Endodermal cell (in vitro differentiated cells): ENCODE data around the gene ARL4A. TPM values are rescaled to one million over a fixed set of nuclear protein-coding genes. Genes with fewer than 3 reads are reported as not detected.

Experiments used
- DNase-seq: peaks from one replicate; pipeline ENCODE4 v3.0.0-alpha.2; 2017
- H3K27ac ChIP-seq: 2 replicates; pipeline ENCODE4 v1.5.1; 2013; ENCODE audit warnings: mild to moderate bottlenecking, low read depth, low read length, moderate library complexity
- H3K27me3 ChIP-seq: 2 replicates; pipeline ENCODE4 v1.6.1; 2013; ENCODE audit warnings: mild to moderate bottlenecking, low read length, moderate library complexity; ENCODE audit not compliant: insufficient read depth, control insufficient read depth, poor library complexity, severe bottlenecking
- H3K36me3 ChIP-seq: 2 replicates; pipeline ENCODE4 v1.7.0; 2013; ENCODE audit warnings: mild to moderate bottlenecking, low read length, moderate library complexity; ENCODE audit not compliant: control insufficient read depth, insufficient read depth
- H3K4me1 ChIP-seq: one replicate; pipeline ENCODE4 v1.7.0; 2013; ENCODE audit warnings: low read length; ENCODE audit not compliant: control insufficient read depth, insufficient read depth
- H3K4me3 ChIP-seq: 2 replicates; pipeline ENCODE4 v1.5.1; 2013; ENCODE audit warnings: mild to moderate bottlenecking, low read length, moderate library complexity
- H3K9ac ChIP-seq: 2 replicates; pipeline ENCODE4 v1.6.1; 2013; ENCODE audit warnings: mild to moderate bottlenecking, low read length, moderate library complexity; ENCODE audit not compliant: poor library complexity, severe bottlenecking; ENCODE audit errors: extremely low read depth
- H3K9me3 ChIP-seq: 2 replicates; pipeline ENCODE4 v1.6.1; 2013; ENCODE audit warnings: mild to moderate bottlenecking, low read length, moderate library complexity; ENCODE audit not compliant: control insufficient read depth
- H3K27ac Mint-ChIP-seq: 2 replicates; pipeline ENCODE4 v1.8.0; 2020; ENCODE audit warnings: mixed read lengths
- H3K27me3 Mint-ChIP-seq: 2 replicates; pipeline ENCODE4 v1.8.0; 2021; ENCODE audit warnings: mild to moderate bottlenecking, mixed read lengths; ENCODE audit not compliant: insufficient read depth
- H3K36me3 Mint-ChIP-seq: 2 replicates; pipeline ENCODE4 v1.8.0; 2020; ENCODE audit warnings: low read depth, mixed read lengths
- H3K4me1 Mint-ChIP-seq: 2 replicates; pipeline ENCODE4 v1.8.0; 2020; ENCODE audit warnings: mixed read lengths
- H3K4me3 Mint-ChIP-seq: 2 replicates; pipeline ENCODE4 v1.8.0; 2020; ENCODE audit warnings: mild to moderate bottlenecking, moderate library complexity, mixed read lengths
- H3K9me3 Mint-ChIP-seq: 2 replicates; pipeline ENCODE4 v1.8.0; 2020; ENCODE audit warnings: mild to moderate bottlenecking, mixed read lengths
- WGBS, 2 experiments: methylation state at CpG; one replicate each; pipeline versions ENCODE4 v1.1.5 to v1.1.7; 2013; ENCODE audit warnings: missing lambda C conversion rate in 2 of 2, mixed read lengths in 1 of 2; ENCODE audit not compliant: insufficient coverage in 1 of 2, insufficient read length in 1 of 2; 5-methylcytosine and 5-hydroxymethylcytosine counted together
- total RNA-seq, 2 donors: library from RNA; stranded (reverse); fragmentation: NEBNext Ultra II Directional in 1 of 2; extraction: Animal tissue kit (Norgen Biotek cat#: 25700) in 1 of 2; gene quantifications; 2 replicates in 1 of 2; 3 replicates in 1 of 2; pipeline ENCODE4 v1.2.1, GENCODE V29; 2021
- TF ChIP-seq, protein P1 (sequence below): fragments of 200-600 bp; sonication (generic); conservative IDR thresholded peaks from 2 replicates; pipeline ENCODE4 v1.5.0; 2021; ENCODE audit warnings: antibody characterized with exemption, mild to moderate bottlenecking

Gene ARL4A
- total RNA-seq, 2 donors from 2014 or later = 19.1 to 26.4 TPM

DNA sequence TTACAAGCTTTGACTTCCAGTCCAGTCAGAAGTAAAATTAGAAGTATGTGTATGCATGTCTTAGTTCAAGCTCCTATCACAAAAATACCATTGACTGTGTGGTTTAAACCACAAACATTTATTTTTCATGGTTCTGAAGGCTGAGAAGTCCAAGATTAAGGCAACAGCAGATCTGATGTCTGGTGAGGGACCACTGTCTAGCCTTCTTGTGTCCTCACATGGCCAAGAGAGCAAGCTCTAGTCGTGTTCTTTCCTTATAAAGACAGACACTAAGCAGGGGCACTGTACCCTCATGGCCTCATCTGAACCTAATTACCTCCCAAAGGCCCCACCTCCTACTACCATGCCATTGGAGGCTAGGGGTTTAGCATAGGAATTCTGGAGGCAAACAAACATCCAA is 41.3 kb upstream of the ARL4A start:
- Mint-ChIP-seq H3K27ac (no peak overlapping the region), H3K4me1 (peaks cover 4% of the 10 kb centered on the region)
- H3K36me3 ChIP-seq = no peaks in the 10 kb centered on the region

DNA sequence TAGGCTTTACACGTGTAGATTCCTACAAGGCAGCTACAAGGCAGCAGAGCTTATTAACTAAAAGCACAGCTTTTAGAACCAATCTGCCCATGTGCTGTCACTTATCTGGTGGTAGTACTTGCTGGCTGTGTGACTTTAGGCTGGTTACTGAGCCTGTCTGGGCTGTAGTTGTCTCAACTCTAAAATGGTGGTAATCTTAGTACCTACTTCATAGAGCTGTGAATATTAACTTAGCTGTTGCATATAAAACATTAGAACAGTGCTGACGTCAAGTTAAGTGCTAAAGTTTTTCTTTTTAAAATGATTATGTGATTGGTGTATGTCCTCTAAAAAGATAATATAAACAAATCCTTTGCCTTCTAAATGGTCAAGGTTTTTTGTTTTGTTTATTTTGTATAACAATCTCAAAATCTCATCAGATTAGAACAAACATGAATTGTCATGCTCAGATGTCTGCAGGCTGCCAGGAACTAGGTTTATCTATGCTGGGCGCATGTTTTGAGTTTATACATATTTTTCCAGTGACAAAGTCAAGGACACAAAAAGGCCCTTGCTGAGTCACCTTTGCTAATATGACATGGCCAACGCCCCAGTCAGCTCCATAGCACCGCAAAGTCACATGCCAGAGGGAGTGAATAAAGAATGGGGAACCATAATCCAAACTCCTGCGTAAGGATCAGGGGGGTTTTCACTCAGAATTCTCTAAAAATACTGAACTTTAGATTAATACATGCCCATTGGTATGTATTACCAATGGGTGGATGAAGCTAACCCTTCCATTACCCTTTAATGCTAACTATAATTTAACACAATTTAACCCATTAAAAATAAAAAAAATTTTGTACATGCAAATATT is 39.8 kb upstream of the ARL4A start:
- H3K4me1 Mint-ChIP-seq = peaks cover 4% of the 10 kb centered on the region
- H3K9me3 ChIP-seq = no peaks in the 10 kb centered on the region
- H3K27me3 ChIP-seq = no peaks in the 10 kb centered on the region
- H3K4me3 ChIP-seq = no peak overlapping the region
- no peaks in the 10 kb centered on the region for H3K9me3 Mint-ChIP-seq
- H3K9ac ChIP-seq = no peak overlapping the region
- H3K27me3 Mint-ChIP-seq = no peaks in the 10 kb centered on the region
- peaks cover 4% of the 10 kb centered on the region for H3K4me1 ChIP-seq
- DNase-seq = no peak
- no peaks in the 10 kb centered on the region for H3K36me3 ChIP-seq
- WGBS, 2 experiments = 84 to 97% methylated on average over 3 to 6 of the region's 6 CpGs
- H3K36me3 Mint-ChIP-seq = no peaks in the 10 kb centered on the region
- H3K27ac ChIP-seq = no peak overlapping the region
- no peak overlapping the region for H3K4me3 Mint-ChIP-seq
- H3K27ac Mint-ChIP-seq = no peak overlapping the region
- TF ChIP-seq, protein P1, sequence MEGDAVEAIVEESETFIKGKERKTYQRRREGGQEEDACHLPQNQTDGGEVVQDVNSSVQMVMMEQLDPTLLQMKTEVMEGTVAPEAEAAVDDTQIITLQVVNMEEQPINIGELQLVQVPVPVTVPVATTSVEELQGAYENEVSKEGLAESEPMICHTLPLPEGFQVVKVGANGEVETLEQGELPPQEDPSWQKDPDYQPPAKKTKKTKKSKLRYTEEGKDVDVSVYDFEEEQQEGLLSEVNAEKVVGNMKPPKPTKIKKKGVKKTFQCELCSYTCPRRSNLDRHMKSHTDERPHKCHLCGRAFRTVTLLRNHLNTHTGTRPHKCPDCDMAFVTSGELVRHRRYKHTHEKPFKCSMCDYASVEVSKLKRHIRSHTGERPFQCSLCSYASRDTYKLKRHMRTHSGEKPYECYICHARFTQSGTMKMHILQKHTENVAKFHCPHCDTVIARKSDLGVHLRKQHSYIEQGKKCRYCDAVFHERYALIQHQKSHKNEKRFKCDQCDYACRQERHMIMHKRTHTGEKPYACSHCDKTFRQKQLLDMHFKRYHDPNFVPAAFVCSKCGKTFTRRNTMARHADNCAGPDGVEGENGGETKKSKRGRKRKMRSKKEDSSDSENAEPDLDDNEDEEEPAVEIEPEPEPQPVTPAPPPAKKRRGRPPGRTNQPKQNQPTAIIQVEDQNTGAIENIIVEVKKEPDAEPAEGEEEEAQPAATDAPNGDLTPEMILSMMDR = no peak

More for the DNA sequence above, 41.3 kb upstream of the ARL4A start:
- no peaks in the 10 kb centered on the region for H3K27me3 Mint-ChIP-seq
- no peak for DNase-seq
- no peaks in the 10 kb centered on the region for H3K9me3 Mint-ChIP-seq
- Histone ChIP-seq H3K4me3 (no peak overlapping the region), H3K27me3 (no peaks in the 10 kb centered on the region), H3K27ac (no peak overlapping the region), H3K9ac (no peak overlapping the region), H3K9me3 (no peaks in the 10 kb centered on the region), H3K4me1 (peaks cover 4% of the 10 kb centered on the region)
- H3K36me3 Mint-ChIP-seq = no peaks in the 10 kb centered on the region
- TF ChIP-seq, protein P1 = no peak
- WGBS, 2 experiments = 43% methylated on average over 1 of the region's 1 CpG; no CpG with 5 or more reads in 1 of the 2 experiments
- no peak overlapping the region for H3K4me3 Mint-ChIP-seq

DNA sequence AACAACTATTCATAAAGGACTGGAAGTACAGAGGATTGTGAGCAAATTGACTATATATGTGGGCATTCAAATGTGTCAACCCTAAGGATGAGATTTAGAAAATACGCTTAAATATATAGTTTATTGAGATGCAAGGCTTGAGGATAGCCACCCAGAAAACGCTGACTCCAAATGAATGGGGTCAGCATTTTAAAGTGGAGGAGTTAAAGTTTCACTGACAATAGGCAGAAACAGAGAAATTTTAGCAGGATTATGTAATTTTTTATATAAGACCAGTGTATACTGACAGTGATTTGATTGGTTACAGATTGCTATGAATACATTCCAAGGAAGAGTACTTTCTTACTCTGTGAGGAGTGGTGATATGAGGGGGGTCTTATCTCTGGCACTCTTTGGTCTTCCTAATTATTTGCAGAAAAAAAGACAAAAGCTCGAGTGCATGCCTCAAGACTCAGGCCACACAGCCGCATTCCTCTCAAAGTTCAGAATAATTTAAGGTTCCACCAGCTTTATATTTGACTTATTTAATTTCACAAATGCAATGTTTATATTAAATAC is 38.6 kb upstream of the ARL4A start:
- H3K9ac ChIP-seq = no peak overlapping the region
- TF ChIP-seq, protein P1 = no peak
- no peaks in the 10 kb centered on the region for H3K9me3 ChIP-seq
- WGBS, 2 experiments = 78 to 91% methylated on average over 2 to 4 of the region's 4 CpGs
- no peaks in the 10 kb centered on the region for H3K9me3 Mint-ChIP-seq
- no peaks in the 10 kb centered on the region for H3K27me3 ChIP-seq
- H3K4me1 Mint-ChIP-seq = peaks cover 4% of the 10 kb centered on the region
- no peak overlapping the region for H3K4me3 ChIP-seq
- no peak for DNase-seq
- H3K36me3 Mint-ChIP-seq = no peaks in the 10 kb centered on the region
- no peak overlapping the region for H3K27ac ChIP-seq
- H3K36me3 ChIP-seq = no peaks in the 10 kb centered on the region
- no peaks in the 10 kb centered on the region for H3K27me3 Mint-ChIP-seq
- no peak overlapping the region for H3K27ac Mint-ChIP-seq
- H3K4me1 ChIP-seq = peaks cover 4% of the 10 kb centered on the region
- H3K4me3 Mint-ChIP-seq = no peak overlapping the region
